Glutamatergic neuron (in vitro differentiated cells): ENCODE results near the gene IGFLR1. TPM values are rescaled to one million over a fixed set of nuclear protein-coding genes. Genes with fewer than 3 reads are reported as not detected.

Experiments
- DNase-seq: peaks from one replicate; pipeline ENCODE4 v3.0.0; 2022
- H3K27ac Mint-ChIP-seq: one replicate; pipeline ENCODE4 v1.8.0; 2020; ENCODE audit warnings: mild to moderate bottlenecking, mixed read lengths, inconsistent platforms; ENCODE audit not compliant: unreplicated experiment
- H3K27me3 Mint-ChIP-seq: one replicate; pipeline ENCODE4 v1.8.0; 2020; ENCODE audit warnings: mild to moderate bottlenecking, moderate library complexity, mixed read lengths, inconsistent platforms; ENCODE audit not compliant: unreplicated experiment
- H3K36me3 Mint-ChIP-seq: one replicate; pipeline ENCODE4 v1.8.0; 2020; ENCODE audit warnings: mild to moderate bottlenecking, mixed read lengths, inconsistent platforms; ENCODE audit not compliant: unreplicated experiment
- H3K4me1 Mint-ChIP-seq: one replicate; pipeline ENCODE4 v1.8.0; 2020; ENCODE audit warnings: mild to moderate bottlenecking, low read depth, mixed read lengths, inconsistent platforms; ENCODE audit not compliant: unreplicated experiment
- H3K4me3 Mint-ChIP-seq: one replicate; pipeline ENCODE4 v1.8.0; 2020; ENCODE audit warnings: mild to moderate bottlenecking, mixed read lengths, inconsistent platforms; ENCODE audit not compliant: unreplicated experiment
- H3K9me3 Mint-ChIP-seq: one replicate; pipeline ENCODE4 v1.8.0; 2020; ENCODE audit warnings: mild to moderate bottlenecking, moderate library complexity, mixed read lengths, inconsistent platforms; ENCODE audit not compliant: unreplicated experiment
- total RNA-seq: library from RNA; stranded (reverse); fragmentation: NEBNext Ultra II Directional; extraction: Animal tissue kit (Norgen Biotek cat#: 25700); gene quantifications from one replicate; pipeline ENCODE4 v1.2.1, GENCODE V29; 2021; ENCODE audit not compliant: unreplicated experiment
- TF ChIP-seq, protein P1 (sequence below): fragments of 200-600 bp; sonication (generic); IDR thresholded peaks from one replicate; pipeline ENCODE4 v1.5.0; 2021; ENCODE audit not compliant: partially characterized antibody, unreplicated experiment

The IGFLR1 gene
- total RNA-seq, 1 donor from 2014 or later = 4.7 TPM

DNA sequence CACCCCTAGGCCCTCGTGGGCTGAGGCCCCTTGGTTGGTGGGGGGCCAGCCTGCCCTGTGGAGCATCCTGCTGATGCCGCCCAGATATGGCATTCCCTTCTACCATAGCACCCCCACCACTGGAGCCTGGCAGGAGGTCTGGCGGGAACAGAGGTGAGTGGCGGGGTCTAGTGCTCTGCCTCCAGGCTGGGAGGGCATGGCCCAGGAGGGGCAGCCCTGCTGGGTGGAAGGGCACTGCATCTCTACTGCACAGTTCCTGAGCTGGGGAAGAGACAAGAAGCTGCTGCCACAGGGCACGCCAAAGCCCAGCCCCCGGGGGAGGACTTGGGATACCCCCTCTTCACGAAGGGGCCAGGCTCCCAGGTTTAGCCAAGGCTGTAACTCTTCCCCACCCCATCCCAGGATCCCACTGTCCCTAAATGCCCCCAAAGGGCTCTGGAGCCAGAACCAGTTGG is 26.9 kb downstream of the IGFLR1 start:
- peaks cover 12% of the 10 kb centered on the region for H3K27me3 Mint-ChIP-seq
- no peak overlapping the region for H3K4me3 Mint-ChIP-seq

DNA sequence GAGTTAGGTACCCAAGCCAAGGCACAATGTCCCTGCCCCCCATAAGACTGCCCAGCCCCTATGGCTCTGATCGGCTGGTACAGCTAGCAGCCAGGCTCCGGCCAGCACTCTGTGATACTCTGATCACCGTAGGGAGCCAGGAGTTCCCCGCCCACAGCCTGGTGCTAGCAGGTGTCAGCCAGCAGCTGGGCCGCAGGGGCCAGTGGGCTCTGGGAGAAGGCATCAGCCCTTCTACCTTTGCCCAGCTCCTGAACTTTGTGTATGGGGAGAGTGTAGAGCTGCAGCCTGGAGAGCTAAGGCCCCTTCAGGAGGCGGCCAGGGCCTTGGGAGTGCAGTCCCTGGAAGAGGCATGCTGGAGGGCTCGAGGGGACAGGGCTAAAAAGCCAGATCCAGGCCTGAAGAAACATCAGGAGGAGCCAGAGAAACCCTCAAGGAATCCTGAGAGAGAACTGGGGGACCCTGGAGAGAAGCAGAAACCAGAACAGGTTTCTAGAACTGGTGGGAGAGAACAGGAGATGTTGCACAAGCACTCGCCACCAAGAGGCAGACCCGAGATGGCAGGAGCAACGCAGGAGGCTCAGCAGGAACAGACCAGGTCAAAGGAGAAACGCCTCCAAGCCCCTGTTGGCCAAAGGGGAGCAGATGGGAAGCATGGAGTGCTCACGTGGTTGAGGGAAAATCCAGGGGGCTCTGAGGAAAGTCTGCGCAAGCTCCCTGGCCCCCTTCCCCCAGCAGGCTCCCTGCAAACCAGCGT is 27.5 kb downstream of the IGFLR1 start:
- peaks cover 14% of the 10 kb centered on the region for H3K4me1 Mint-ChIP-seq
- TF ChIP-seq, protein P1, sequence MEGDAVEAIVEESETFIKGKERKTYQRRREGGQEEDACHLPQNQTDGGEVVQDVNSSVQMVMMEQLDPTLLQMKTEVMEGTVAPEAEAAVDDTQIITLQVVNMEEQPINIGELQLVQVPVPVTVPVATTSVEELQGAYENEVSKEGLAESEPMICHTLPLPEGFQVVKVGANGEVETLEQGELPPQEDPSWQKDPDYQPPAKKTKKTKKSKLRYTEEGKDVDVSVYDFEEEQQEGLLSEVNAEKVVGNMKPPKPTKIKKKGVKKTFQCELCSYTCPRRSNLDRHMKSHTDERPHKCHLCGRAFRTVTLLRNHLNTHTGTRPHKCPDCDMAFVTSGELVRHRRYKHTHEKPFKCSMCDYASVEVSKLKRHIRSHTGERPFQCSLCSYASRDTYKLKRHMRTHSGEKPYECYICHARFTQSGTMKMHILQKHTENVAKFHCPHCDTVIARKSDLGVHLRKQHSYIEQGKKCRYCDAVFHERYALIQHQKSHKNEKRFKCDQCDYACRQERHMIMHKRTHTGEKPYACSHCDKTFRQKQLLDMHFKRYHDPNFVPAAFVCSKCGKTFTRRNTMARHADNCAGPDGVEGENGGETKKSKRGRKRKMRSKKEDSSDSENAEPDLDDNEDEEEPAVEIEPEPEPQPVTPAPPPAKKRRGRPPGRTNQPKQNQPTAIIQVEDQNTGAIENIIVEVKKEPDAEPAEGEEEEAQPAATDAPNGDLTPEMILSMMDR = no peak

More for the DNA sequence above, 26.9 kb downstream of the IGFLR1 start:
- Mint-ChIP-seq H3K27ac (no peak overlapping the region), H3K4me1 (peaks cover 16% of the 10 kb centered on the region), H3K9me3 (peaks cover 6% of the 10 kb centered on the region), H3K36me3 (peaks cover 4% of the 10 kb centered on the region)
- DNase-seq = no peak
- TF ChIP-seq, protein P1 = no peak

DNA sequence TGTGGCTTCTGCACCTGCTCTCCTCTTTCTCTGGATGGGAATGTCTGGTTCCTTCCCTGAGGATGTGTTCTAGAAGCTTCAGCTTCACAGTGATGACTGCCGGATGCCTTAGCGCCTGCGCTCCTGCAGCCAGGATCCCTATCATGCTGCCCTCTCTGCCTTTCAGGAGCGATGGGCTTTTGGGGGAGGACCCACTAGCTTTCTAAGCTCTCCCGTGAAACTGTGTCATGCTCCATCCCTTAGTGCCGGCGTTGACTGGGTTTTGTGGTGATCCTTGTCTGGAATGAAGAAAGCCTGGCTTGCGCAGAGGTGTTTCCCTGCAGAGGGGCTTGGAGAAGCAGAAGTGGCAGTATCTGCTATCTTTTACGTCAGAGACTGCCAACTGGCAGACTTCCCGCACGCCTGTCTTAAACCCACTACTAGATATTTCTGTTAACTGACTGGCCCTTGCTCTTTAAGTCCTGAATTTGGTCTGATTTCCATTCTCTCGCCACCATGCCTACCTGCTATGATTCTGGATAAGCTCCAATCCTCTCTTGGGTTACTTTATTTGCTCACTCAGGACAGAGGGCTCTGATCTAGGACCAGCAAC is 28.3 kb downstream of the IGFLR1 start:
- H3K4me1 Mint-ChIP-seq = peaks cover 11% of the 10 kb centered on the region
- no peak overlapping the region for H3K4me3 Mint-ChIP-seq
- H3K27me3 Mint-ChIP-seq = peaks cover 9% of the 10 kb centered on the region
- DNase-seq = no peak
- TF ChIP-seq, protein P1 = no peak
- no peak overlapping the region for H3K27ac Mint-ChIP-seq
- no peaks in the 10 kb centered on the region for H3K36me3 Mint-ChIP-seq
- peaks cover 4% of the 10 kb centered on the region for H3K9me3 Mint-ChIP-seq

More for the DNA sequence above, 27.5 kb downstream of the IGFLR1 start:
- H3K4me3 Mint-ChIP-seq = peak overlapping the region; percentile 76
- no peaks in the 10 kb centered on the region for H3K36me3 Mint-ChIP-seq
- peaks cover 9% of the 10 kb centered on the region for H3K27me3 Mint-ChIP-seq
- DNase-seq = no peak
- H3K9me3 Mint-ChIP-seq = peaks cover 4% of the 10 kb centered on the region
- H3K27ac Mint-ChIP-seq = no peak overlapping the region

DNA sequence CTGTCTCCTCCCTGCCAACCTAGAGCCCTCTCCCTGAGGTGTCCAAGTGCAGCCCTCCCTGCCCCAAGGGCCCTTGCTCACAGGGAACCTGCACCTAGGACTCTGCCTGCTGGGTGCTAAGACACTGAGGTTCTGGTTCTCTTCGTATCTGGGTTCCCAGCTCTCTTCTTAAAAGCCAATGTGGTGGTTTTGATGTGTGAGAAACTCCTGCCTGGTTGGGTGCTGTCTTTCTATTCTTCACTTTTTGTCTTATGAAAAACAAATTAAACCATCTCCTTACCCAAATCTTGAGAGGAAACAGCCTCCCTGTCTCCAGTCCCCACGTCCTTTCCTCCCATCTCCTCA is 28.8 kb downstream of the IGFLR1 start:
- Mint-ChIP-seq H3K4me1 (peaks cover 11% of the 10 kb centered on the region), H3K27ac (no peak overlapping the region), H3K27me3 (peaks cover 10% of the 10 kb centered on the region), H3K4me3 (no peak overlapping the region), H3K36me3 (no peaks in the 10 kb centered on the region), H3K9me3 (peaks cover 6% of the 10 kb centered on the region)
- DNase-seq = no peak
- TF ChIP-seq, protein P1 = no peak
